Keratinocyte (primary cell): ENCODE data around the gene LRRC4C.

Experiments used
- CTCF ChIP-seq, 3 experiments: IDR thresholded peaks in 1 of 3; conservative IDR thresholded peaks in 1 of 3; optimal IDR thresholded peaks in 1 of 3; 2 replicates in 2 of 3; 3 replicates in 1 of 3; pipeline versions ENCODE3 to v1.5.1; 2011; ENCODE audit warnings: low read length in 3 of 3, mild to moderate bottlenecking in 3 of 3, moderate library complexity in 2 of 3, control low read depth in 1 of 3, inconsistent platforms in 1 of 3; ENCODE audit not compliant: insufficient read depth in 2 of 3; ENCODE audit errors: extremely low read depth in 1 of 3
- EZH2 ChIP-seq: IDR thresholded peaks from one replicate; pipeline ENCODE4 v1.6.1; 2012; ENCODE audit warnings: inconsistent platforms, mild to moderate bottlenecking, low read length, moderate library complexity

GRCh38 chr11:40129266-40129665, 1330.2 kb downstream of the LRRC4C start:
- TF ChIP-seq CTCF (optimal IDR thresholded peaks at IDR 0.05 in 1 of 3, IDR thresholded peaks at IDR 0.05 in 1 of 3, conservative IDR thresholded peaks at IDR 0.05 in 1 of 3; ENCODE audit: extremely low read depth in 1 of 3, insufficient read depth in 2 of 3, low read length in 3 of 3) (no peak), EZH2 (no peak)
